ENCODE measurements around the gene PDSS2. TPM values are rescaled to one million over a fixed set of nuclear protein-coding genes. Genes with fewer than 3 reads are reported as not detected.

PDSS2 gene
- total and polyA plus RNA-seq, 3 donors from 2014 or later: 15.1 to 19.4 (median 17.0) TPM

- 90 to 95% methylated on average over 5 of the region's 5 CpGs for WGBS, 2 donors
- no peaks in the 10 kb centered on the region for H3K9me3 ChIP-seq
- peaks cover 4% of the 10 kb centered on the region for H3K4me1 ChIP-seq
- H3K4me3 ChIP-seq: no peak overlapping the region
- no peak overlapping the region for H3K27ac ChIP-seq
- no peaks in the 10 kb centered on the region for H3K36me3 ChIP-seq (ENCODE audit: low read depth, missing control alignments)
- TF ChIP-seq POLR2A (IDR thresholded peaks at IDR 0.05): no peak
- intact Hi-C loops (cut with DNase I; ENCODE audit: low total_unique reads): no loop called here
- no peaks in the 10 kb centered on the region for H3K27me3 ChIP-seq
- DNase-seq: no peak
Observed at GRCh38 chr6:107237992-107238660, 221.2 kb downstream of the PDSS2 start.

GRCh38 chr6:107235511-107235910 lies 223.9 kb downstream of the PDSS2 start:
- no peak overlapping the region for H3K4me3 ChIP-seq
- H3K27ac ChIP-seq: no peak overlapping the region
- TF ChIP-seq CTCF (IDR thresholded peaks at IDR 0.05): no peak
- TF ChIP-seq POLR2A (IDR thresholded peaks at IDR 0.05): no peak
- DNase-seq: no peak
- H3K4me1 ChIP-seq: no peaks in the 10 kb centered on the region
- H3K27me3 ChIP-seq: no peaks in the 10 kb centered on the region
- no peaks in the 10 kb centered on the region for H3K36me3 ChIP-seq (ENCODE audit: low read depth, missing control alignments)
- intact Hi-C loops (cut with DNase I; ENCODE audit: low total_unique reads): no loop called here
- H3K9me3 ChIP-seq: no peaks in the 10 kb centered on the region

- Histone ChIP-seq H3K9me3 (no peaks in the 10 kb centered on the region), H3K4me3 (no peak overlapping the region), H3K4me1 (no peaks in the 10 kb centered on the region), H3K36me3 (ENCODE audit: low read depth, missing control alignments) (no peaks in the 10 kb centered on the region), H3K27ac (no peak overlapping the region), H3K27me3 (no peaks in the 10 kb centered on the region)
- no peak for TF ChIP-seq POLR2A (IDR thresholded peaks at IDR 0.05)
- no peak for TF ChIP-seq CTCF (IDR thresholded peaks at IDR 0.05)
- WGBS, 2 donors: 66 to 72% methylated on average over 2 of the region's 2 CpGs
- no peak for DNase-seq
- intact Hi-C loops (cut with DNase I; ENCODE audit: low total_unique reads): no loop called here
Observed at GRCh38 chr6:107235007-107235406, 224.4 kb downstream of the PDSS2 start.

GRCh38 chr6:107231243-107231642 lies 228.1 kb downstream of the PDSS2 start:
- no peak for DNase-seq
- intact Hi-C loops (cut with DNase I; ENCODE audit: low total_unique reads): no loop called here

GRCh38 chr6:107230448-107230847 lies 228.9 kb downstream of the PDSS2 start:
- intact Hi-C loops (cut with DNase I; ENCODE audit: low total_unique reads): no loop called here
- no peak for DNase-seq
- 83 to 97% methylated on average over 1 of the region's 1 CpG for WGBS, 2 donors

More at GRCh38 chr6:107231243-107231642, 228.1 kb downstream of the PDSS2 start:
- H3K4me3 ChIP-seq: no peak overlapping the region
- H3K27ac ChIP-seq: no peak overlapping the region
- no peaks in the 10 kb centered on the region for H3K4me1 ChIP-seq
- no peaks in the 10 kb centered on the region for H3K9me3 ChIP-seq
- no peaks in the 10 kb centered on the region for H3K27me3 ChIP-seq
- no peak for TF ChIP-seq POLR2A (IDR thresholded peaks at IDR 0.05)
- TF ChIP-seq CTCF (IDR thresholded peaks at IDR 0.05): no peak
- H3K36me3 ChIP-seq (ENCODE audit: low read depth, missing control alignments): no peaks in the 10 kb centered on the region
- 96 to 97% methylated on average over 3 of the region's 3 CpGs for WGBS, 2 donors

More at GRCh38 chr6:107230448-107230847, 228.9 kb downstream of the PDSS2 start:
- no peaks in the 10 kb centered on the region for H3K27me3 ChIP-seq
- H3K36me3 ChIP-seq (ENCODE audit: low read depth, missing control alignments): no peaks in the 10 kb centered on the region
- no peaks in the 10 kb centered on the region for H3K4me1 ChIP-seq
- H3K4me3 ChIP-seq: no peak overlapping the region
- H3K9me3 ChIP-seq: no peaks in the 10 kb centered on the region
- TF ChIP-seq CTCF (IDR thresholded peaks at IDR 0.05) (no peak), POLR2A (IDR thresholded peaks at IDR 0.05) (no peak)
- H3K27ac ChIP-seq: no peak overlapping the region

Measured in testis (tissue), 3 donors.